K562 (cell line): ENCODE measurements around the gene GRIK1. TPM values are rescaled to one million over a fixed set of nuclear protein-coding genes. Genes with fewer than 3 reads are reported as not detected.
A peak's percentile ranks its signal among the peaks of the same experiment; 100 is the strongest.

Source experiments
- CREB3 ChIP-seq: fragments of 450-650 bp; conservative IDR thresholded peaks from 2 replicates; pipeline ENCODE4 v1.6.1; 2016; ENCODE audit warnings: missing genetic modification characterization, low read depth, mild to moderate bottlenecking, missing compliant biosample characterization, moderate library complexity
- DMBX1 ChIP-seq: fragments of 250-450 bp; sonication (Bioruptor Pico); IDR thresholded peaks from 2 replicates; pipeline ENCODE4 v1.8.0; 2022; ENCODE audit warnings: inconsistent platforms, mild to moderate bottlenecking, moderate library complexity, borderline replicate concordance
- GATAD2A ChIP-seq: fragments of 450-650 bp; IDR thresholded peaks from 2 replicates; pipeline ENCODE4 v1.6.1; 2017
- HDAC2 ChIP-seq: fragments of 450-650 bp; IDR thresholded peaks from 2 replicates; pipeline ENCODE4 v1.6.1; 2016; ENCODE audit warnings: mild to moderate bottlenecking
- HEY1 ChIP-seq: fragments of 250-450 bp; sonication (Bioruptor Pico); IDR thresholded peaks from 2 replicates; pipeline ENCODE4 v1.5.0; 2020; ENCODE audit warnings: mild to moderate bottlenecking, moderate library complexity, borderline replicate concordance
- NFE2L1 ChIP-seq: fragments of 450-650 bp; IDR thresholded peaks from 2 replicates; pipeline ENCODE4 v1.6.1; 2016; ENCODE audit warnings: missing genetic modification characterization, low read depth, mild to moderate bottlenecking, missing compliant biosample characterization, moderate library complexity, borderline replicate concordance
- RB1 ChIP-seq: fragments of 450-650 bp; IDR thresholded peaks from 2 replicates; pipeline ENCODE4 v1.6.1; 2017; ENCODE audit warnings: low read depth, mild to moderate bottlenecking
- RHOXF2B ChIP-seq: fragments of 250-450 bp; sonication (Bioruptor Pico); conservative IDR thresholded peaks from 2 replicates; pipeline ENCODE4 v1.5.1; 2021
- SIN3A ChIP-seq, 2 experiments: fragments of 150-350 bp in 1 of 2; IDR thresholded peaks; 2 replicates each; pipeline ENCODE4 v1.6.1; 2011 to 2016; ENCODE audit warnings: borderline replicate concordance in 2 of 2, low read depth in 2 of 2, low read length in 2 of 2, mild to moderate bottlenecking in 2 of 2, moderate library complexity in 2 of 2; ENCODE audit not compliant: control insufficient read depth in 1 of 2
- SIN3B ChIP-seq: fragments of 450-650 bp; IDR thresholded peaks from 2 replicates; pipeline ENCODE4 v1.6.1; 2017; ENCODE audit warnings: low read depth, mild to moderate bottlenecking, moderate library complexity
- SMARCA5 ChIP-seq: fragments of 450-650 bp; IDR thresholded peaks from 2 replicates; pipeline ENCODE4 v1.6.1; 2016
- SMARCB1 ChIP-seq: IDR thresholded peaks from 2 replicates; pipeline ENCODE4 v1.6.1; 2011; ENCODE audit warnings: improper control_type of control experiment, low read depth; ENCODE audit not compliant: insufficient read length
- ZBTB26 ChIP-seq: fragments of 450-650 bp; formaldehyde crosslinking; IDR thresholded peaks from 2 replicates; pipeline ENCODE4 v1.4.0; 2022; ENCODE audit warnings: missing genetic modification characterization
- ZNF407 ChIP-seq: fragments of 450-650 bp; IDR thresholded peaks from 2 replicates; pipeline ENCODE4 v1.6.1; 2016; ENCODE audit warnings: low read depth
- ZNF408 ChIP-seq: fragments of 250-450 bp; sonication (Bioruptor Pico); IDR thresholded peaks from 2 replicates; pipeline ENCODE4 v1.4.0; 2020; ENCODE audit warnings: low read depth, mild to moderate bottlenecking, moderate library complexity
- ZNF445 ChIP-seq: fragments of 250-450 bp; sonication (Bioruptor Pico); IDR thresholded peaks from 2 replicates; pipeline ENCODE4 v1.4.0; 2020; ENCODE audit warnings: low read depth, mild to moderate bottlenecking, moderate library complexity
- polyA plus RNA-seq, 8 experiments: library from polyadenylated mRNA; depleted of rRNA in 4 of 8; stranded (reverse) in 5 of 8; unstranded in 3 of 8; fragments of >200 nt; fragmentation: Nextera tagmentation in 2 of 8; fragmentation: Illumina TruSeq in 1 of 8; extraction: Ambion mirVana in 2 of 8; extraction: Trizol in 1 of 8; gene quantifications; 2 replicates each; pipeline versions ENCODE4 v1.2.1 to v1.2.3, GENCODE V29; 2011 to 2014; ENCODE audit warnings: inconsistent platforms in 1 of 8, missing spikeins in 1 of 8
- total RNA-seq, 7 experiments: library from RNA; depleted of rRNA in 6 of 7; stranded (reverse); fragments of >200 nt in 6 of 7; fragmentation: Illumina TruSeq in 2 of 7; extraction: Trizol in 2 of 7; gene quantifications; 2 replicates each; pipeline versions ENCODE4 v1.2.1 to v1.2.3, GENCODE V29; 2011 to 2021; ENCODE audit warnings: low replicate concordance in 1 of 7
- TF ChIP-seq, protein P1 (sequence below): fragments of 200-800 bp; sonication (Bioruptor generic); IDR thresholded peaks from 2 replicates; pipeline ENCODE4 v1.6.1; 2017; ENCODE audit warnings: missing genetic modification characterization, missing compliant biosample characterization

The GRIK1 gene
- total and polyA plus RNA-seq, 9 of the 15 experiments (the other 6 are each of a cell fraction or from before 2014, with no cell fraction given): 0.17 to 2.8 (median 0.53) TPM

DNA sequence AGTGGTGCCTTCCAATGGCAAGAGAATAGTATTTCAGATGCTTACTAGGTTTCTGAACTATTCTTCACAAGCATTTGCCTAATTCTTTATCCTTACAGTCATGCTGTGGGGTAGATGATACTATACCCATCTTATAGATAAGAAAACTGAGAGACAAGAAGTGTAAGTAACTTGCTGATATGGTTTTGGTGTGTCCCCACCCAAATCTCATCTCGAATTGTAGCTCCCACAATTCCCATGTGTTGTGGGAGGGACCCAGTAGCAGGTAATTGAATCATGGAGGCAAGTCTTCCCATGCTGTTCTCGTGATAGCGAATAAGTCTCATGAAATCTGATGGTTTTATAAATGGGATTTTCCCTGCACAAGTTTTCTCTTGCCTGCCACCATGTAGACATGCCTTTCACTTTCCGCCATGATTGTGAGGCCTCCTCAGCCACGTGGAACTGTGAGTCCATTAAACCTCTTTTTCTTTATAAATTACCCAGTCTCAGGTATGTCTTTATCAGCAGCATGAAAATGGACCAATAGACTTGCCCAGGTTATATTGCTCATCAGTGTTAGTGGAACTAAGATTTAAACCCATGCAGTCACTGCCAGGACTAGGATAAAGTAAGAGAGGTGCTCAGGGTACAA is 298.7 kb downstream of the GRIK1 start (continued):
- no peak for TF ChIP-seq ZNF407
- no peak for TF ChIP-seq NFE2L1 (tag)
- no peak for TF ChIP-seq RB1
- TF ChIP-seq HEY1 (CRISPR knock-in tag): no peak
- TF ChIP-seq DMBX1: peak; percentile 55
- TF ChIP-seq ZBTB26 (CRISPR knock-in tag): no peak
- TF ChIP-seq ZNF445 (CRISPR knock-in tag): no peak
- TF ChIP-seq GATAD2A: no peak
- no peak for TF ChIP-seq ZNF408 (CRISPR knock-in tag)
- TF ChIP-seq RHOXF2B (CRISPR knock-in tag): no peak
- TF ChIP-seq SMARCA5: 0 out of 2 replicates have a peak, but pooled peaks have one; percentile 50
- TF ChIP-seq SIN3A (IDR thresholded peaks at IDR 0.05; ENCODE audit: borderline replicate concordance in 2 of 2, control insufficient read depth in 1 of 2, low read depth in 2 of 2, low read length in 2 of 2): no peak
- no peak for TF ChIP-seq HDAC2
- no peak for TF ChIP-seq SMARCB1
- TF ChIP-seq CREB3 (tag): no peak
- no peak for TF ChIP-seq SIN3B
- TF ChIP-seq, protein P1, sequence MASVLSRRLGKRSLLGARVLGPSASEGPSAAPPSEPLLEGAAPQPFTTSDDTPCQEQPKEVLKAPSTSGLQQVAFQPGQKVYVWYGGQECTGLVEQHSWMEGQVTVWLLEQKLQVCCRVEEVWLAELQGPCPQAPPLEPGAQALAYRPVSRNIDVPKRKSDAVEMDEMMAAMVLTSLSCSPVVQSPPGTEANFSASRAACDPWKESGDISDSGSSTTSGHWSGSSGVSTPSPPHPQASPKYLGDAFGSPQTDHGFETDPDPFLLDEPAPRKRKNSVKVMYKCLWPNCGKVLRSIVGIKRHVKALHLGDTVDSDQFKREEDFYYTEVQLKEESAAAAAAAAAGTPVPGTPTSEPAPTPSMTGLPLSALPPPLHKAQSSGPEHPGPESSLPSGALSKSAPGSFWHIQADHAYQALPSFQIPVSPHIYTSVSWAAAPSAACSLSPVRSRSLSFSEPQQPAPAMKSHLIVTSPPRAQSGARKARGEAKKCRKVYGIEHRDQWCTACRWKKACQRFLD (CRISPR knock-in tag): no peak
